ENCODE results near the gene SPATA25.

Gene SPATA25

GRCh38 chr20:45908084-45908483, 20.7 kb upstream of the SPATA25 start:
- no peak overlapping the region for H3K27ac ChIP-seq (ENCODE audit: poor library complexity, severe bottlenecking)
- DNase-seq (ENCODE audit: low spot score): no peak
- no peaks in the 10 kb centered on the region for H3K27me3 ChIP-seq (ENCODE audit: insufficient read depth, poor library complexity, severe bottlenecking)
- no peaks in the 10 kb centered on the region for H3K9me3 ChIP-seq (ENCODE audit: severe bottlenecking)
- no peak overlapping the region for H3K4me3 ChIP-seq (ENCODE audit: severe bottlenecking)
- H3K4me1 ChIP-seq (ENCODE audit: insufficient read depth, poor library complexity, severe bottlenecking): peaks cover 25% of the 10 kb centered on the region
- H3K36me3 ChIP-seq (ENCODE audit: low read depth): no peaks in the 10 kb centered on the region
- no peak for TF ChIP-seq CTCF (IDR thresholded peaks at IDR 0.05; ENCODE audit: poor library complexity, severe bottlenecking)
- ATAC-seq (ENCODE audit: low read depth): no peak

GRCh38 chr20:45907219-45907948, 20.0 kb upstream of the SPATA25 start:
- Histone ChIP-seq H3K36me3 (ENCODE audit: low read depth) (no peaks in the 10 kb centered on the region), H3K9me3 (ENCODE audit: severe bottlenecking) (no peaks in the 10 kb centered on the region), H3K4me3 (ENCODE audit: severe bottlenecking) (no peak overlapping the region), H3K4me1 (ENCODE audit: insufficient read depth, poor library complexity, severe bottlenecking) (peaks cover 24% of the 10 kb centered on the region), H3K27me3 (ENCODE audit: insufficient read depth, poor library complexity, severe bottlenecking) (no peaks in the 10 kb centered on the region), H3K27ac (ENCODE audit: poor library complexity, severe bottlenecking) (no peak overlapping the region)
- ATAC-seq (ENCODE audit: low read depth) (no peak), DNase-seq (ENCODE audit: low spot score) (no peak)
- no peak for TF ChIP-seq CTCF (IDR thresholded peaks at IDR 0.05; ENCODE audit: poor library complexity, severe bottlenecking)

DNA sequence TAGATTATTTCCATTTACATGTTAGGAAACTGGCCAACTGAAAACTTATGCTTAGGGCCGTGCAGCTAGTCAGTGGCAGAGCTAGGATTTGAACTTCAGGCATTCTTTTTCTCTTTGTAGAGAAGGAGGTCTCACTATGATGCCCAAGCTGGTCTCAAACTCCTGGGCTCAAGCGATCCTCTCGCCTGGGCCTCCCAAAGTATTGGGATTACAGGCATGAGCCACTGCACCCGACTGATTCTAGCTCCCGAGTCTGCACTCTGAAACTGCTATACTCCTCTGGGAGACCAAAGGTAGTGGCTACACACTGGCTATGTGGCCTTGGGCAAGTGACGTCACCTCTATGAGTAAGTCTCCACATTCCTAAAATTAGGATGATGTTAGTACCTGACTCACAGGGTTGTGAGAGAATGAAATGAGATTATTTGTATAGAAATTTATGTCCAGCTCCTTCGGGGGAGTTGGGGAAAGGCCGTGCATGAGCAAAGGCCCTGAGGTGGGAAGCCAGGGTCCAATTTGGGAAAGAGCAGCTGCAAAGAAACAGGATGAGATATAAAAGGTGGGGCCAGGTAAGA, 18.2 kb upstream of the SPATA25 start:
- no peak for TF ChIP-seq CTCF (IDR thresholded peaks at IDR 0.05; ENCODE audit: poor library complexity, severe bottlenecking)
- DNase-seq (ENCODE audit: low spot score): peak; percentile 93
- no peaks in the 10 kb centered on the region for H3K9me3 ChIP-seq (ENCODE audit: severe bottlenecking)

GRCh38 chr20:45904583-45905504, 17.4 kb upstream of the SPATA25 start:
- Histone ChIP-seq H3K27me3 (ENCODE audit: insufficient read depth, poor library complexity, severe bottlenecking) (no peaks in the 10 kb centered on the region), H3K27ac (ENCODE audit: poor library complexity, severe bottlenecking) (no peak overlapping the region), H3K9me3 (ENCODE audit: severe bottlenecking) (no peaks in the 10 kb centered on the region), H3K4me3 (ENCODE audit: severe bottlenecking) (no peak overlapping the region), H3K4me1 (ENCODE audit: insufficient read depth, poor library complexity, severe bottlenecking) (peaks cover 10% of the 10 kb centered on the region), H3K36me3 (ENCODE audit: low read depth) (no peaks in the 10 kb centered on the region)
- DNase-seq (ENCODE audit: low spot score) (no peak), ATAC-seq (ENCODE audit: low read depth) (peak; percentile 1; the same call in 2 of the 3 replicates)
- no peak for TF ChIP-seq CTCF (IDR thresholded peaks at IDR 0.05; ENCODE audit: poor library complexity, severe bottlenecking)

More for the DNA sequence above, 18.2 kb upstream of the SPATA25 start:
- H3K27me3 ChIP-seq (ENCODE audit: insufficient read depth, poor library complexity, severe bottlenecking): no peaks in the 10 kb centered on the region
- H3K27ac ChIP-seq (ENCODE audit: poor library complexity, severe bottlenecking): peak overlapping the region; percentile 8
- ATAC-seq (ENCODE audit: low read depth): peak; percentile 94
- peaks cover 10% of the 10 kb centered on the region for H3K4me1 ChIP-seq (ENCODE audit: insufficient read depth, poor library complexity, severe bottlenecking)
- H3K4me3 ChIP-seq (ENCODE audit: severe bottlenecking): no peak overlapping the region
- no peaks in the 10 kb centered on the region for H3K36me3 ChIP-seq (ENCODE audit: low read depth)
